NCI-H1417 treated with DMSO at 0.1 percent for 48 hours (cell line): ENCODE results near the gene DEPDC4.

ENCODE experiments used
- DNase-seq: peaks from one replicate; lab custom pipeline; 2025; lab: John Stamatoyannopoulos, UW

The DEPDC4 gene

DNA sequence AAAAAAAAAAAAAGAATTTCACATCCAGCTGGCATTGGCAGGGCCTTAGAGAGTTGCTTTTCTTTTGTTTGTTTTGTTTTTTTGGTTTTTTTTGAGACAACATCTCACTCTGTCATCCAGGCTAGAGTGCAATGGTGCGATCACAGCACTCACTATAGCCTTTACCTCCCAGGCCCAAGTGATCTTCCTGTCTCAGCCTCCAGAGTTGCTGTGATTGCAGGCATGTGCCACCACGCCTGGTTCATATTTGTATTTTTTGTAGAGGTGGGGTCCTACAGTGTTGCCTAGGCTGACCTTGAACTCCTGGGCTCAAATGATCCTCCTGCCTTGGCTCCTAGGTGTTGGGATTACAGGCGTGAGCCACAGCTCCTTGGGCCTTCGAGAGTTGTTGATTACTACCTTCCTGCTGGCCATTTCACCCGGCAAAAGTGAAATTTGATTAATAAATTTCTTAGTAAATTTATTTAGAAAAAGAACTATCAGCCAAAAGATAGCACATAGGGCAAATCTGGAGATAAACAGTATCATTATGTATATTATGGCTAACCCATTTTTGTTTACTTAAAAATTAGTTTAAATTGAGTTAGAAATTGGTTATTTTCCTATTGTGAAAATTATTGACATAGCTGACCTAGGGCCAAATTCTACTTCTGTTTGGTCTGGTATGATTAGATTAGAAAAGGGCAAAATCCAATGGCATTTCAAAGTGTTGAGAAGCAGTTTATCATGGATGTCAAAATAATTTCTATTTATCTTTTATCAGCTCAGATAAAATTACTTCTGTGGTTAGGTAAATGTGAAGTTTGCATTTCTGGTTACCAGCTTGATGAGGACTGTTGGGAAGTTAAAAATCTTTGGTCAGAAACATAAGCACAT, 53.6 kb downstream of the DEPDC4 start:
- no peak for DNase-seq

DNA sequence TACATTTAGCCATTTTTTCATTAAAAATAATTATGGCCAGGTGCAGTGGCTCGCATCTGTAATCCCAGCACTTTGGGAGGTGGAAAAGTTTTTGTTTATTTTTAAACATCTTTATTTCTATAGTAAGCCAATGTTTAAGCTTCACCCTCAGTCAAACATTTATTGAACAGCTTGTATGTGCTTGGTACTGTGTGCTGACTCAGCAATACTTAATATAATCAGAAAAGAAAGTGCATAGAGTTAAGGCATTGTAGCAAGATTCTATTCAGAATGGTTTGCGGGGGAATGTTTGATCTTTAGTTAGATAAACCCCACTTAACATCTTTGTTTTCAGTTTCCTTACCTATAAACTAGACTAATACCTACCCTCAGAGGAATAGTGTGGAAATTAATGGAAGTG, 55.2 kb downstream of the DEPDC4 start:
- no peak for DNase-seq

DNA sequence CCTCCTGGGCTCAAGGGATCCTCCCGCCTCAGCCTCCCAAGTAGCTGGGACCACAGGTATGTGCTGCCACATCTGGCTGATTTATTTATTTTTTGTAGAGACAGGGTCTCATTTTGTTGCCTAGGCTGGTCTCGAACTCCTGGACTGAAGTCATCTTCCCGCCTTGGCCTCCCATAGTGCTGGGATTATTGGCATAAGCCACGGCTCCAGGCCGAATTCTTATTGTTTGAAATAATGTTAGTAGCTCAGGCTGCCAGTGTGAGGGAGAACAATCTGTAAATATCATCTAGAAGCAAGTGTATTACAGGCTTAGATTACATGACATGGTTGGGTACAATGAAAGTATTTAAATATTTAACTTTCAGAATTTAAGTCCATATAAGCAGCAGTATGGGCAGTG, 58.0 kb downstream of the DEPDC4 start:
- DNase-seq, result no peak

DNA sequence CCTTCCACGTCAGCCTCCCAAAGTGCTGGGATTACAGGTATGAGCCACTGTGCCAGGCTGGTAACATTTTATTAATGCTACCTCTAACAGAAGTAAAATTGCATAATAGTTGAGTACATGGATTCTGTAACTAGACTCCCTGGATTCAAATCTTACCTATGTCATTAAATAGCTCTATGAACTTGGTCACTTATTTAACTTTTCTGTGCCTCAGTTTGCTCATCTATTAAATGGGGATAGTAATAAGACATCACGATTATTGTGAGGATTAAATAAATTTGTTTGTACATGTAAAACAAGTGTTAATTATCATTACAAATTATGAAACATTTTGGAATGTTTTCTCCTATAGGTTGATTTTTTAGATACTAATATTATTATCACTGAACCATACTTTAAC, 59.6 kb downstream of the DEPDC4 start:
- DNase-seq, result no peak

DNA sequence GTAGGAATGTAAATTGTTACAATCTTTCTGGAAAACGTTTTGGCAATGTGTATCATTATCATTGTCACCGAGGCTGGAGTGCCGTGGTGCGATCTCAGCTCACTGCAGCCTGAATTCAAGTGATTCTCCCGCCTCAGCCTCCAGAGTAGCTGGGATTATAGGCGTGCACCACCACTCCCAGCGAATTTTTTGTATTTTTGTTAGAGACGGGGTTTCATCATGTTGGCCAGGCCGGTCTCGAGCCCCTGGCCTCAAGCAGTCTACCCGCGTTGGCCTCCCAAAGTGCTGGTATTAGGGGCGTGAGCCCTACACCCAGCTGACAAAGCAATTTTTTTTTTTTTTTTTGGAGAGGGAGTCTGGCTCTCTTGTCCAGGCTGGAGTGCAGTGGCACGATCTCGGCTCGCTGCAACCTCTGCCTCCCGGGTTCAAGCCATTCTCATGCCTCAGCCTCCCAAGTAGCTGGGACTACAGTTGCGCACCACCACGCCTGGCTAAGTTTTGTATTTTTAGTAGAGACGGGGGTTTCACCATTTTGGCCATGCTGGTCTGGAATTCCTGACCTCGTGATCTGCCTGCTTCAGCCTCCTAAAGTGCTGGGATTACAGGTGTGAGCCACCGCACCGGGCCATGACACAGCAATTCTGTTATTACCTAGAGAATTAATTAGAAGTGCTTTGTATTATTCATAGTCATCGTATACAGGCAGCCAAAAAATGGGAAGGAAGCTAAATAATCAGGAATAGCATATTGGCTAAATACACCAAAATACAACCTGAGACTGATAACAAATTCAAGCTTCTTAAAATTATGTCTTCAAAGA, 65.1 kb downstream of the DEPDC4 start:
- no peak for DNase-seq

DNA sequence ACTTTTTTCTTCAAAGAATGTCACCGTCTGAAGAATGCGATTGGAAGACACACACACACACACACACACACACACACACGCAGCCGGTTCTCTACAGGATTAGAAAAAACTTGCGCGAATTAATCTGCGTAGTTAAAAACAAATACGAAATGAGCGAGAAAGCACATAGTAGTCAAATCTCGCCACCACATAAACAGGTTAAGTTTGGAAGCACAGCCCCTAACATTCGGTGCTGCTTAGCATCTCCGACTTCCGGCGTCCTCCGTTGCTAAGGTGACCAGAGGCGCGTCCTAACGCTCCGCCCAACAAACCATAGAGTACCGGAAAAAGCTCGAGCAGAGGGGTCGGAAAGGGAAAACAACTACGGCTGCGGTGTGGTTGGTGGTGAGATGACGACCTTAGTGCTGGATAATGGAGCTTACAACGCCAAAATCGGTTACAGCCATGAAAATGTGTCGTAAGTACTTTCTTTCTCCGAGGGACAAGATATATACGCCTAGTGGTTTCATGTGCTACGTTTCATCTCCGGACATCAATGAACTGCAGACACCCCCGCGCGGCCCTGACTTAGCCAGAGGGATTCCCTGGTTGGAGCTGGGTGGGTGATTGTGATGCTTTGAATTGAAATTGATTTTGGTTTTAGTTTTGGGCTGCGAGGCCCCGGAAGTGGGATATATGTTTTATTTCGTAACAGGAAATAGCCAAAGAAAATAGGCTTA, 66.3 kb downstream of the DEPDC4 start, which contains the start of gene ACTR6:
Gene ACTR6, plus strand, starts transcription at position 353 of the 719 bp plus-strand sequence. Its CDS starts 37 bp downstream, at position 390.
- DNase-seq, result peak; percentile 93

DNA sequence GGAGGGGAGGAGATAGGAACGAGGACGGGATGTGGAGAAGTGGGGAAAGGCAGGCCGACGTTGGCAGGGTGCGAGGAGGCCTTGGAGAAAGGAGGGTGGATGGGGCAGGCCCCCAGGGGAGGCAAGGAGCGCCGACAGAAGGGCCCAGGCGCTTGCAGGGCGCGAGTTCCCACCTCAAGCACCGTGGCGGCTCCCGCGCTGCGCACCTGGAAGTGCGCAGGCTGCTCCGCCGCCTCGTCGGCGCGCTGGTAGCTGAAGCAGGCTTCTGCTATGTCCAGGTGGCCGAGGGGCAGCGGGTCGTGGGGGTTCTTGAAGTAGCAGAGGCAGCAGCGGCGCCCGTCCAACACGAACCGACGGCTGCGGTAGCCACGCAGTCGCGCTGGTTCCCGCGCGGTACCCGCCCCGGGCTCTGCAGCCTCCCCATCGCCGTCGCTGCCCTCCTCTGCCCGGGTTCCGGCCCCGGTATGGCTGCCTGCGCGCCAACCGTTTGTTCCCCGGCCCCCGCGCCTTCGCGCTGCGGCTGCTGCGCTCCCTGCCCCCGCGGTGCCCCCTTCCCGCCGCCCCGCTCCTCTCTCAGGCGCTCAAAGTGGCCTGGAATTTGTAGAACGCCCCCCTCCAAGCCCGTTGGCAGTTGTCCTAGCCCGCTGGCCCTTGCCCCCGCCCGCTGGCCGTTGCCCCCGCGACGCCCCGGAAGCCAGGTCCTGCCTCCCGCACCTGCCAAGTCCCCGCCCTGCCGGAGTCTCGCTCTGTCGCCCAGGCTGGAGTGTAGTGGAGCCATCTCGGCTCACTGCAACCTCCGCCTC, 67.3 kb downstream of the DEPDC4 start:
- peak; percentile 55 for DNase-seq

DNA sequence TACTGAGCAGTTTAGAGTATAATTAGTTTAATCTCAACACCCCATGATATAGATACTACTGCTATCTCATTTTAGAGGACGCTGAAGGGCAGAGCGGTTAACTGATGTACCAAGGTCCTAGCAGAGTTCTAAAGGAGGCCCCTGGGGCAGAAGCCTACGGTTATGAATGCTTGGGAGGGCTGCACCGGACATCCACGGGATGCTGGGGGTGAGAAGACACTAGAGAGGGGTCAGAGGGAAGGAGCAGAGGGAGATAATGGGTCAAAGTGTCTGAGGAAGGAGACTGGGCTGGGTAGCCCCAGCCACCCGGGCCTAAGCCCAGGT, 67.9 kb downstream of the DEPDC4 start:
- DNase-seq, result no peak

DNA sequence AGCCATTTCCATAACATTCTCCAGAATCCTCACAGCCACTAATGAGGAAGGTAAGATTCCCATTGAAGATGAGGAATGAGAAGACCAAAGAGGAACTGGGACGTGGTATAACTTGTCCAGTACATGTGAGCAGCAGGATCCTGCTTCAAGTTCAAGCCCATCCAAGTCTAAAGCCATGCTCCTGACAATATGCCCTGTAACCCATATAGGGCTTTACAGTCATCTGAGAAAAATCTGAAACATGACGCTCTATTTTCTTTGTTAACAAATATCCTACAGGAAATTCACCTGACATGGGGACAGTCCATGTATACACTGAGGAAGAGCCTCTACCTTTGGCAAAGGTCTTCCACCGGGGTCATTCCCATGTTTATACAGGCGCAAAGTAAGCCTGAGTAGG, 69.4 kb downstream of the DEPDC4 start:
- no peak for DNase-seq

DNA sequence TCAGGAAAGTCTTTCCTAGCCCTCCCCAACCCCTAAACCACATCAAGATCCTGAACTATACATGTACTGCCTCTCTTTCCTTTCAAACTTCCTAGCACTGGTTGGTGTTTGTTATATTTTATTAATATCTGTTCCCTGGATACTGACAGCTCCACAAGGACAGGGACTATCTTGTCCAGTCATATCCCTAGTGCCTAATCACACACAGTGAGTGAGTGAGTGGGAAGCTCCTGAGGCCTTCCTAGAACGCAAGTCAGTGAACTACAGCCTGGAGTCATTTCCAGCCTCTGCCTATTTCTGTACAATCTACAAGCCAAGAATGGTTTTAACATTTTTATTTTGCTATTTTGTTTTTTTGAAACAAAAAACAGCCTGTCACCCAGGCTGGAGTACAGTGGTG, 73.8 kb downstream of the DEPDC4 start:
- no peak for DNase-seq
